Neural cell (in vitro differentiated cells): ENCODE data around the gene F7.

Experiments used
- CTCF ChIP-seq: fragments of 450-650 bp; IDR thresholded peaks from 2 replicates; pipeline ENCODE4 v1.5.1; 2014; ENCODE audit warnings: antibody characterized with exemption, mild to moderate bottlenecking, moderate library complexity; ENCODE audit not compliant: poor library complexity, severe bottlenecking
- EZH2 ChIP-seq: fragments of 200-600, 300-800 bp; shearing (Covaris generic), sonication (generic); IDR thresholded peaks from 2 replicates; pipeline ENCODE4 v1.6.1; 2014; ENCODE audit warnings: antibody characterized with exemption, low read length, borderline replicate concordance, mild to moderate bottlenecking; ENCODE audit not compliant: insufficient read depth, poor library complexity, severe bottlenecking

DNA sequence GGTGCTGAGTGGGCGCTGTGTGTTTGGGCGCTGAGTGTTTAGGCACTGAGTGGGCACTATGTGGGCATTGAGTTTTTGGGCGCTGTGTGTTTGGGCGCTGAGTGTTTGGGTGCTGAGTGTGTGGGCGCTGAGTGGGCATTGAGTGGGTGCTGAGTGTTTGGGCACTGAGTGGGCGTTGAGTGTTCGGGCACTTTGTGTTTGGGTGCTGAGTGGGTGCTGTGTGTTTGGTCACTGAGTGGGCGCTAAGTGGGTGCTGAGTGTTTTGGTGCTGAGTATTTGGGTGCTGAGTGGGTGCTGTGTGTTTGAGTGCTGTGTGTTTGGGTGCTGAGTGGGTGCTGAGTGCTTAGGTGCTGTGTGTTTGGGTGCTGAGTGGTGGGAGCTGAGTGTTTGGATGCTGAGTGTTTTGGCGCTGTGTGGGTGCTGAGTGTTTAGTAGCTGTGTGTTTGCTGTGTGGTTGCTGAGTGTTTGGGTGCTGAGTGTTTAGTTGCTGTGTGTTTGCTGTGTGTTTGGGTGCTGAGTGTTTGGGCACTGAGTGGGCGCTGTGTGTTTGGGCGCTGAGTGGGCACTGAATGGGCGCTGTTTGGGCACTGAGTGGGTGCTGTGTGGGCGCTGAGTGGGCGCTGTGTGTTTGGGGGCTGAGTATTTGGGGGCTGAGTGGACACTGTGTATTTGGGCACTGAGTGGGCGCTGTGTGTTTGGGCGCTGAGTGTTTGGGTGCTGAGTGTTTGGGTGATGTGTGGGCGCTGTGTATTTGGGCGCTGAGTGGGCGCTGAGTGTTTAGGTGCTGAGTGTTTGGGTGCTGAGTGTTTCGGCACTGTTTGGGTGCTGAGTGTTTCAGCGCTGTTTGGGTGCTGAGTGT, 47.2 kb upstream of the F7 start:
- TF ChIP-seq CTCF, result no peak
- no peak for TF ChIP-seq EZH2
